Hindlimb muscle (tissue), 1 donor: ENCODE results near the gene WIPF1. TPM values are rescaled to one million over a fixed set of nuclear protein-coding genes. Genes with fewer than 3 reads are reported as not detected.

Experiments
- DNase-seq: peaks from one replicate; pipeline ENCODE4 v3.0.0-alpha.2; 2013
- polyA plus RNA-seq: library from polyadenylated mRNA; unstranded; fragments of 120-200 nt; gene quantifications from one replicate; pipeline ENCODE4 v1.2.1, GENCODE V29; 2013; ENCODE audit not compliant: insufficient read length

The WIPF1 gene, protein sequence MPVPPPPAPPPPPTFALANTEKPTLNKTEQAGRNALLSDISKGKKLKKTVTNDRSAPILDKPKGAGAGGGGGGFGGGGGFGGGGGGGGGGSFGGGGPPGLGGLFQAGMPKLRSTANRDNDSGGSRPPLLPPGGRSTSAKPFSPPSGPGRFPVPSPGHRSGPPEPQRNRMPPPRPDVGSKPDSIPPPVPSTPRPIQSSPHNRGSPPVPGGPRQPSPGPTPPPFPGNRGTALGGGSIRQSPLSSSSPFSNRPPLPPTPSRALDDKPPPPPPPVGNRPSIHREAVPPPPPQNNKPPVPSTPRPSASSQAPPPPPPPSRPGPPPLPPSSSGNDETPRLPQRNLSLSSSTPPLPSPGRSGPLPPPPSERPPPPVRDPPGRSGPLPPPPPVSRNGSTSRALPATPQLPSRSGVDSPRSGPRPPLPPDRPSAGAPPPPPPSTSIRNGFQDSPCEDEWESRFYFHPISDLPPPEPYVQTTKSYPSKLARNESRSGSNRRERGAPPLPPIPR
- polyA plus RNA-seq: 39.0 TPM

DNA sequence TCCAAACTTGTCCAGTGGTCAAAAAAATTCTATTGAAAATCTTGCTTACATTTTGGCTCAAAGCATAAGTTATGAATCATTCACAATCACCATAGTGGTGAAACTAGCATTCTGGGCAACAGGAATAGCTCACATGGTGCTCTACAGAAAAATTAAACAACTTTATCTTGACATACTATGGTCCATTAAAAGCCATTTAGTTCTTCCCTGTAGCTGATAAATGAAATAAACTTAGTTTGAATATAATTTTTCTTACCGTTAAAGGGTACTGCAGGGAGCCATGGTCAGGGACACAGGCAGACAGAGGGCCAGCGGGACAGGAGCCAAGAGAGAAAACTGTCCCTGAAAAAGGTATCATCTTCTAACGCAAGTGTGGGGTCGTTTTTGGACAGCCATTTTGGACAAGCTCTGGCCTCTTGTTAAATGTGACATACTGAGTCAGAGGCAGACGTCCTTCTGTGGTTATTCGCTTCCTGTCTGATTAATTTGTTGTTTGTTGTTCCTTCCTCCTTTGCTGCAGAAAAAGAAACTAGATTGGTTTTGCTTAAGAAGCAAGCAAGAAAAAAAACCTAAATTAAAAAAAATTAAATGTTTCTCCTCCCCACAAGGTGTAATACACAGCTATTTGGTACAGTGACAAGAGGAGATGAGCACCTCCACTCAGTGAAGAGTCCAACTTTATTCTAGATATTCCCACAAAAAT, at the start of gene WIPF1:
Gene WIPF1 (minus strand): TSS at position 460 of the 703 bp plus-strand sequence. CDS start 12,231 bp downstream, outside the sequence.
- DNase-seq: no peak

DNA sequence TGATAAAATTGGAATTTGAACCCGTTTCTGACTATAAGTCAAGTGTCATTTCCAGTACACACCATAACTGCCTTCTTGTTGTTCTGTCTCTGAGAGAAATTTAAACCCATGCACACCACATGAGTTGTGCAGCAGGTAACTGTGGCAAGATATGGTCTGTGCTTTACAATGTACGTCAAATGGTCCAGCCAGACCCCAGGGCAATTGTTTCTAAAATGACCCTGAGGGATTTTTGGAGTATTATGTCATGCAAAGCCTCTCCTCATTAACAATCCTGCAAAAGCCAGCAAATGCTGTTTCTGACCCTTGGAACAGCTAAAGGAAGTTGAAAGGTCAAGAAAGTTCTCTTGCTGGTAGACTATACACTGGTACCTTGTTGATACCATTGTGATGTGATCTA, 47.7 kb upstream of the WIPF1 start:
- no peak for DNase-seq

DNA sequence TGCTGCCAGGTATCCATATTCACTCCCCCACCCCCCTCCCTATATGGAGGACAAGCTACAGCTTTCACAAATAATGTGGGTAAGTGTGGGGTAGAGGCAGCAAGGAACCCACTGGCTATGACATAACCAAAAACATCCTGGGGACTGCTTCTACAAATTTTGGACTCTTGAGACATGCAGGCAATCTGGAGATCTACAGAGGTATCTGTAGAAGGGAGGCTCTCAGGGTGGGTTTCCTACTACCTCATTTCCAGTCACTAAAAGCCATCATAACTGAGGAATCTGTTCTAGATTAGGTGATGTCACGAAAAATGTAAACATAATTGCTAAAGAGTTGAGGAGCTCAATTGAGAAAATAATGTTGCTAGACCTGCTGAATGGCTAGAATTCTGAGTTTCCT, 46.8 kb upstream of the WIPF1 start:
- no peak for DNase-seq

DNA sequence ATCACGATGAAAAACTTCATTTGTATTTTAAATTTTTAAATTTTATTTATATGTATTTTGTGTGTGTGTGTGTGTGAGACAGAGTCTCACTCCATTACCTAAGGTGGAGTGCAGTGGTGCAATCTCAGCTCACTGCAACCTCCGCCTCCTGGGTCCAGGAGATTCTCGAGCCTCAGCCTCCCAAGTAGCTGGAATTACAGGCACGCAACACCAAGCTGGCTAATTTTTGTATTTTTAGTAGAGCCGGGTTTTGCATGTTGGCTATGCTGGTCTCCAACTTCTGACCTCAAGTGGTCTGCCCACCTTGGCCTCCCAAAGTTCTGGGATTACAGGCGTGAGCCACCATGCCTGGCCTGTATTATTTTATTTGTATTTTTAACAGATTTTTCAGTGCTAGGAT, 45.8 kb upstream of the WIPF1 start:
- no peak for DNase-seq

DNA sequence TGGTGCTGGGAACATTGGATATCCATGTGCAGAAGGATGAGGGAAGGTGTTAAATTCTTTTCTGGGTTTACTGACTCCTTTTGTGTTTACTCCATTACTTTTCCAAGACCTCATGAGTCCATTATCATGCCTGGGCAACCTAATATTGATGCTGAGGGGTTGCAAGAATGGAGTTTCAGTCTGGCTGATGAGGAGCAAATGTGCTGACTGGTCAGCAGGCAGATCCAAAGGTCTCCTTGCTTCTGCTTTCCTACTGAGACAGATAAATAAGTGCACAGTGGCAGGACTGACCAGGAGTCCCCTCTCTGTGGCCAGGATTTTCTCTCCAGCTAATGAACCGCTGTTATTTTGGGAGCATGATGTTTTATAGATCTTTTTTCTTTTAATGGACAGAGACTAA, 43.6 kb upstream of the WIPF1 start:
- DNase-seq: no peak

DNA sequence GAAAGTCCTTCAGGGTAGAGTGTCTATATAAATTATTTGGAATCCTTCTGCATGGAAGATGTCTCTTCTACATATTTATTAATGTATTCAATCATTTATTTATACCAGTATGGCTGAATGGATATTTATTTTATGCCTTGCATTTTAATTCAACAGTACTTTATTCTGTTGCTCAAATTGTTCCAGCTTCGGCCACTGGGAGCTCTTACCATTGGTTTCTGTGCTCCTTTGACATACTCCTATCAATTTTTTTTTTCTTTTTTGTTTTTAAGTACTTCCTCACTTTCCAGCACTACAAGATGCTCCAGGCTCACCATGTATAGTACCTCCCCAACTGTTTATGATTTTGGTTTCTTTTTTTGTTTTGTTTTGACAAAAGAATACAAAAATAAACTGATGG, 39.4 kb upstream of the WIPF1 start:
- DNase-seq: no peak

DNA sequence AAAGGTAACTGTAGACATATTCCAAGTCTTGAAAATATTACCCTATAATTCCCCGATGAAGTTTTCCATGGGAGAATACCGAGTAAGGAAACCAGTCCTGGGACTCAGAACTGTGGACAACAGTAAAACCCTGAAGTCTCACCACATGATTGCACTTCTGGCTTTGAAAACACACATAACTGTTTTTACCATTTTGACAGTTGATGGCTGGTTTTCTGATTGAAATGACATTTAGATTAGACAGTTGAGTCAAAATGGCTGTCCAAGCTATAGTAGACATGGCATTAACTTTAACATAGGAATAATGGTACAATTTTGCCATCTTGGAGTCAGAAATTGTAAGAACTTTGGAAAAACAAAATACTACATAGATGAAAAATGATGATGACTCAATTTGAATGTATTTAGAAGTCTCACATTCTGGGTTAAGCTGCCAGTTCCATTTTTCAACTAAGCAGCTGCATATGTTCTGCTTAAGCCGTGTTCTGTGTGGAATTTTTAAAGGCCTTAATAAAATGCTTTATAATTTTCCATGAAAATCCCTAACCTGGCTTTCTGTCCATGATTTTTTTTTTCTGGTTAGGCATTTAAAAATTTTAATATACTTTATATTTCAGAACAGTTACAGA, 38.3 kb upstream of the WIPF1 start:
- no peak for DNase-seq

DNA sequence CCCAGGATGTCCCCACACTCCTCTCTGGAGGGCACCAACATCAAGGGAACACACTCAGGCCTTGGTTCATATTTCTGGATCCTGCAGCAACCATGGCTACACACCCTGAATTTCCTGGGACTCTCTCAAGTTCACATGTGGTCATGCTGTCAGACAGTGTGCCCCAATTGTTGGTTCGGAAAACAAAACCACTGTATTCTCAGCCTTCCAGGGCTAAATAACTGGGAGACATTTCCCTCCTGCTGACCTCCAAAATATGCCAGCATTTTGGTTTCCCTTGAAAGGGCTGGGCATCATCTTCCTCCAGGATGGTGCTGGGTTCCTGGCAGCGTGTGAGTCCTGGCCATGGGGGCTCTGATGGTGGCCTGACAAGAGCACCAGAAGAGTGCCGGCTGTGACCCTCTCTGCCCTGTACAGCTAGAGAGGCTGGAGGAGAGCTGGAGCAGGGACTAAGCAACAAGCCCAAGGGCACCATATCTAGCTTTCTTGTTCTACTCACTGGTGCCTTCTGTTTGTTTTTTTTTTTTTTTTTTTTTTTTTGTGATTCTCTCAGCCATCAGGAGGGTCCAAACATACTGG, 37.5 kb upstream of the WIPF1 start:
- no peak for DNase-seq

DNA sequence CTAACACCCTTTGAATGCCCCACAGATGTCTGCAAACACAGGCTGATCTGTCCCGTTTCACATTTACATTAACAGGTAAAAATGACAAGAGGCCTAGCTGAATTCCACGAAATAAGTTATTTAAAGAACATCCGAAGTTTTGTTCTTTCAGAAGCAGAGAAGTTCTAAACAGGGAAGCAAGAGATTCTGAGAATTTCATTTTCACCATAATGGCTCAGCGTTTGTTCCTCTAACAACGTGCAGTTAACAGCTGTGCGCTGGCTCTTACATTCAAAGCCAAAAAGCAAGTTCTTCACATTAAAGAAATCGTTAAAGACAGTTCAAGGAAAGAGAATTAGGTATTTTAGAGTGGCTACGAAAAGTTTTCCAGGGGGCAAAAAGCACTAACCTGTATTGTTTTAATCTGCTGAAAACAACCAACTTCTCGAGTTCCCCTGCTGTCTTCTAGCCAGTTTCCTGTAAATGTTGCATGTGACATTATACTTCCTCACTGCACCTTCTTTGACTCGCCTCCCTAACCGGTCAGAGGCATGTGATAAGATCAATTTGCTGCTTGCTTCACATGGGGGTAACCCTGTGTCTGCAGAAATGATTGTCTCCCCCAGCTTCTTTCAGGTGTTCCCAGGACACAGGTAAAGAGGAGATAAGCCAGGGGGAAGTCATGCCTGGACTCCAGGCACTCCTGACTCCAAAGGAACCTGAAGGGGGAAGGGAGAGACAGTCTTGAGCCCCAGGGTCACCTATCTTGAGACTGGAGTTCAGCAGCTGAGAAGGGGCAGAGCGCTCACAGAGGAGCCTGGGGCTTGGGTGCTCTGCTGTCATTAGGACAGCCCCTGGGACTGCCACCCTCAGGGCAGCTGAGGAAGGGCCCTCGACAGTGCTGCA, 36.8 kb upstream of the WIPF1 start:
- no peak for DNase-seq

DNA sequence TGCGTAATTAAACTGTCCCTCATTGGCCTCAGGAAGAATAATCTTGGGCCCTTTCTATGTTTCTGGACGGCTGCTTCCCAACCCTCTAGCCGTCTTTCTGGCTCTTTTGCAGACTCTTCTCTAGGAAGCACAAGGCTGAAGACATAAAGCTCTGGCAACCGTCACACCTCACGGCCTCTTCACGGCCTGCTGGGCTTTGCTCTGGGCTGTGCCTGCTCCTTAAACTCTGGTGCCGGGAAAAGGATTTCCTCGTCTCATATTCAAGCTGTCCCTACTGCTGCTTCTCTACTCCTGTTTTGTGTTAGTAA, 36.0 kb upstream of the WIPF1 start:
- peak; percentile 75 for DNase-seq

DNA sequence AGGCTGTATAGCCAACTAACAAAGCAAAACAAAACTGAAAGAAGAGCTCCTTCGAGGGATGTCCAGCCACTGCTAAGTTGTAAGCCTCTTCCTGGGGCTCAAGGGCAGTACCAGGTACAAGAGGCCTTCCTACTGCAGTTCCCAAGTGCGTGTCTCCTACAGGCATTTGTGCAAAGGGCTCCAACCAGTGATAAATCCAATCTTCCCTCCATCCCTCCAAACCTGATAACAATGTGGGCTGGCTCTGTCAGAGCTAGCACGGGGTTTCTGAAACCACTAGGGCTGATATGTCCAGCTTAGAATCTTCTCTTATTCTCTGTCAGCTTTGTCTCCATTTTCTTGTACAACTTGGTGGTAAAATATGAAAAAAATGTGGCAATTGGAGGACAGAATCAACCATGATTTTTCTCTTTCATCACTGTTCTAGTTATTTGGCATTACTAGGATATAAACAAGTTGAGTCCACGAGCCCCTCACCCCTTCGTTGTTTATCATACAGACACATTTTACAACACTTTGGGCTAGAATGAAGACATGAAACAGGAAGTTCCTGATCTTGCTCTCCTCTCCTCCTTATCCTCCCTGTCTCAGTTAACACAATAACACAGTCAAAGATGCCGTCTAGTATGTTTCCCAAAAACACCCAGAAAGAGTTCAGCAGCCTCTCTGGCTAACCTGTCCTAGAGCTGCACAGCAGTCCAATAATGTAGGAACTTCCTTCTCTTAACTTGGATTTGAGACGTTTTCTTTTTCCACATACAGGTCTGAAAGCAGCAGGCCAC, 35.4 kb upstream of the WIPF1 start:
- DNase-seq: no peak

DNA sequence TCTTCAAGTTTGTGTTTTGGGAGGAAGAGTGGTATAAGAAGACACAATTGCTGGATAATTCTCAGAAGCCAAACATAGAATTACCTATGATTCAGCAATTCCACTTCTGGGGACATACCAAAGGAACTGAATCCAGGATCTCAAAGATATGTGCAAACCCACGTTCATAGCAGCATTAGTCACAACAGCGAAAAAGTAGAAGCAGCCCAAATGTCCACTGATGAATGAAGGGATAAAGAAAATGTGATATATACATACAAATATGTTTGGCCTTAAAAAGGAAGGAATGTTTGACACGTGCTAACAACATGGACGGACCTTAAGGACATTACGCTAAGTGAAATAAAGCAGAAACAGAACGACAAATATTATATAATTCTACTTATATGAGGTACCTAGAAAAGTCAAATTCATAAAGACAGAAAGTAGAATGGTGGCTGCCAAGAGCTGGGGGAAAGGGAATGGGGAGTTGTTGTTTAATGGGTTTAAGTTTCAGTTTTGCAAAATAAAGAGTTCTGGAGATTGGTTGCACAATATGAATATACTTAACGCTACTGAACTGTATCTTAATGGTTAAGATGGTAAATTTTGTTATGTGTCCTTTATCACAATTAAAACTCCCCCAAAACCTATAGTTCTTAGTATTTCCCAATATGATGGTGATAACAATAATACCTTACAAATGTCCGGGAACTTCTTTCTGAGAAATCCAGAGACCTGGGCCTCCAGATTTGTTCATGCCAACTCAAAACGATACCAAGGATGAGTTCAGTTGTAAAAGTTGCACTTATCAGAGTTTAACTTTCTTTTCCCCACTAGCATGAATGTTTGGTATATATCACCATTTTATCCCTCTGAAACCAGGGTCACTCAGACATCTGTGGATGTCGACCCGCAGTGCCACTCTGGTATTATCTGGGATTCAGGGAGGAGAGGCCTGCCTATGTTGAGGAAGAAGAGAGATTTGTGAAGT, 33.7 kb upstream of the WIPF1 start:
- DNase-seq: no peak

DNA sequence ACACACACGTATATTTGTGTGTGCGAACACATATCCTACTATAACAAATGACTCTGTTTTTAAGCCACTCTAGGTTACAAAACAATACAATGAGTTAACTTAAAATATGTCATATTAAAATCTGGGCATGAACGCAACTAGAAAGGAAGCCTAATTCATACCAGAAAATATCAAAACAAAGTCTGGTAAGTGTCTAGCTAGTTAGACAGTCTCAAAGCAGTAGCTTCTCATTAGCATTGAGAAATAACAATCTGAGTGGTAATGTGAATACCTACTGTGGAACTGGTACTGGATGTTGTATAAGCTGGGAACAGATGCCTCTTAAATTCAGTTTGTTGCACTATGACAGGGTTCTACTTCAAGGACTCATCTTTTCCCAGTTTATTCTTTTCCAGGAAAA, 32.5 kb upstream of the WIPF1 start:
- no peak for DNase-seq

DNA sequence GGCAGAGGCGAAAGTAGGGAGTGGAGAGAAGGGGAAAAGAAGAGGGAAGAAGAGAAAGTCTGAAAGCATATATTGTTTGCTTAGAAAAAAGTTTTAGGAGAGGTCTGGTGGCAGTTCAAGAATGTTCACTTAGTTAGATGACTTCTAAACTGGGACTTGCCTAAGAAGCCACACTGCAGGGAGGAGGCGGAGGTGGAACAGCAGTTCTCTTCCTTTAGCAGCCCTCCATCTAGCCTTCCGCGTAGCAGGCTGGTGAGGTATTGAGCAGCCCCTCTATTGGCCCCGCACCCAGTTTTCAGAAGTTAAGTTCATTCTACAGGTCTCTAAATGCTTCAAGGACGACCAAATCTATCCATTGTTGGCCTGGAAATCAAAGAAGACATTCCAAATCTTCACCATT, 31.9 kb upstream of the WIPF1 start:
- DNase-seq: no peak

DNA sequence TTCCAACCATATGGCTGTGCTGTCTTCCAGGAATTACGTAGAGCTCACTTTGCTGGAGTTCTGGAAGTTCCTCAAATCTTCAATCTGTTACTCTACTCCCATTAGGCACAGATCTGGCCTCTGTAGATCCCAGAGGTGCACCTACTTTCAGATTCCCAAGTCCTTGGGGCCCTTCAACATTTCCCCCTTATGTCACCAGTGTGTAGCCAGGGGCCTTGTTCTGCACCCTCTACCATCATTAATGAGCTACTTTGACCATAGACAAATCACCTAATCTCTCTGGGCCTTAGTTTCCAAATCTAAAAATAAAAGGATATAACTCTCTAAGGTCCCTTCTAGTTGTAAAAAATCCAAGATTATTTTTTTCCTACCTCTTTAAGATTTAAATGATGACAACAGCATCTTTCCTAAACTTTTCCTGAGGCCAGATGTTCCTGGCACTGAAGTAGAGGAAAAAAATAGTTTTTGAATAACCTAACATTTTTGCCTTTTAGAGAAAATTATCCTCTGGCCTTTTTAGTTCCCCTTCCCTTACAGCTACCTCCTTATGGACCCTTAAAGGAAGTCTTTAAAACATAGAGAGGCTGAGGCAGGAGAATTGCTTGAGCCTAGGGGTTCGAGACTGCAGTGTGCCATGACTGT, 31.0 kb upstream of the WIPF1 start:
- peak; percentile 70 for DNase-seq

DNA sequence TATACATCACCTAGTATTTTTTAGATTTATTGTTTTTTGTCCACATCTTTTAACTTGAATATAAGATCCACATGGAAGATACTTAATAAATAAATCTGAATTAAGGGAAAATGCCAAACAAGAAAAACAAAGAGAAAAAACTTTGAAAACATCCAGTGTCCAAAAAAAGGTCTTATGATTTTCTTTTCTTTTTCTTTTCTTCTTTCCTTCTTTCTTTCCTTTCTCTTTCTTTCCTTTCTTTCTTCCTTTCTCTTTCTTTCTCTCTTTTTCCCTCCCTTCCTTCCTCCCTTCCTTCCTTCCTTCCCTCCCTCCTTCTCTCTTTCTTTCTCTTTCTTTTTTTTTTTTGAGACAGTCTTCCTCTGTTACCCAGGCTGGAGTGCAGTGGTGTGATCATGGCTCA, 29.6 kb upstream of the WIPF1 start:
- DNase-seq: no peak

DNA sequence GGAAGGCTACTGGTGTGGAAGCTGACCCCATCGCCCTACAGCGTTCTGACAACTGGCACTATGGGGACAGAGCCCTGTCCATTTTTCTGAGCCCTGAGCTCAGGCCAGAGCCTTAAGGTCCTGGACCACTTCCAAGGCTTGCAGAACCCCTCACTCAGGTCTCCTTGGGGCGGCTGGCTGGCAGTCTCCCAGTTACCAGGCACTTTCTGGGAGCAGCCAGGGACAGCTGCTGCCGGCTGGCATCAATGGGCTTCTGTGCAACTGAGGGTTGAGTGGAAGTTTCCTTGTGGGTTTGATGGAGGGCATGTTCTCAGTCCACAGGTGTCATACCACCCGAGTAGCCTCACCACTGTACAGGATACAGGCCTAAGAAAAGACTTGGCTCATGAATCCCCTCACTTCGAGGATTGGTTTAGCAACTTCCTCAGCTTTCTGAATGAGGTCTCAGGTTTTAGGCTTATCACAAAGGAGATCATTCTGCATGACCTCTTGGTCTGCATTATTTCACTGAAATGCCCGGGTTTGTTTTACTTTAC, 27.4 kb upstream of the WIPF1 start:
- no peak for DNase-seq

DNA sequence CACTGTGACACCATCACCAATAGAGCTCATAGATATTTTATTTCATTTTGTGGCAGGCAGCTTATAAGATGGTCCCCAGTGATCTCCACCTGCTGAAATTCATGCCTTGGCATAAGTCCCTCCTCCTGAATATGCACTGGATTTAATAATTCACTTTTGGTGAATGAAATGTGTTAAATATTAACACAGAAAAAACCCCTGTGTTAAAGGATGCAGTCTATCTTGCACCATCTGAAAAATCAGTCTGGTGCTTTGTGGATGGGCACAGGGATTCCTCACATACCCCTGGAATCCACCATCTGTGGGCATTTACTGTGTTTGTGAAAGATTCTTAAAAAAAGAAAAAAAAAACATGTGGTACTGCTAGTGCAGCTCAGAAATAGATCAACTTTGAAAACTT, 26.1 kb upstream of the WIPF1 start:
- DNase-seq: no peak

DNA sequence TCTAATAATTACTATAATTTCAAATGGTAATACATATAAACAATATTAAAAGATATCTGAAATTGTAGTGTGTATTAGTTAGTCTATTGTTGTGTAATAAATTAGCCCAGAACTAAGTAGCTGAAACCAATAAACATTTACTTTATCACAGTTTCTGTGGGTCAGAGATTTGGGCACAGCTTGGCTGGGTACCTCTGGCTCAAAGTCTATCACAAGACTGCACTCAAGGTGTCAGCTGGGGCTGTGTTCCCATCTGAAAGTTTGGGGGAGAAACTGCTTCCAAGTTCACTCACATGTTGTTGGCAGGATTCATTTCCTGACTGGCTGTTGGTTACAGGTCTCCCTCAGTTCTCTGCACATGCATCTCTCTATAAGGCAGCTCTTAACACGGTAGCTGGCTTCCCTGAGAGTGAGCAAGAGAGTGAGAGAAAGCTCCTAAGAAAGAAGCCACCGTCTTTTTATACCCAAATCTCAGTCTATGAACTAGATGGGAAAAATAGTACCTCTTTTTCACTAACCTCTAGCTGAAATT, 25.6 kb upstream of the WIPF1 start:
- no peak for DNase-seq
